Cardiac fibroblast (primary cell): ENCODE data around the gene SHISA6.
A peak's percentile ranks its signal among the peaks of the same experiment; 100 is the strongest.

Source experiments
- DNase-seq, 2 donors: peaks; one replicate each; pipeline versions ENCODE4 v3.0.0 to v3.0.0-alpha.2; 2010; ENCODE audit warnings: low read depth in 2 of 2
- H3K4me3 ChIP-seq, 2 donors: replicated peaks in 1 of 2; 1 replicate in 1 of 2; 2 replicates in 1 of 2; pipeline ENCODE4 v1.5.1; 2011; ENCODE audit warnings: low read depth in 2 of 2, low read length in 2 of 2, mild to moderate bottlenecking in 2 of 2, moderate library complexity in 1 of 2
- TF ChIP-seq, protein P1 (sequence below): IDR thresholded peaks from one replicate; pipeline ENCODE4 v1.5.1; 2011; ENCODE audit warnings: low read depth, mild to moderate bottlenecking, low read length, inconsistent platforms

The SHISA6 gene

DNA sequence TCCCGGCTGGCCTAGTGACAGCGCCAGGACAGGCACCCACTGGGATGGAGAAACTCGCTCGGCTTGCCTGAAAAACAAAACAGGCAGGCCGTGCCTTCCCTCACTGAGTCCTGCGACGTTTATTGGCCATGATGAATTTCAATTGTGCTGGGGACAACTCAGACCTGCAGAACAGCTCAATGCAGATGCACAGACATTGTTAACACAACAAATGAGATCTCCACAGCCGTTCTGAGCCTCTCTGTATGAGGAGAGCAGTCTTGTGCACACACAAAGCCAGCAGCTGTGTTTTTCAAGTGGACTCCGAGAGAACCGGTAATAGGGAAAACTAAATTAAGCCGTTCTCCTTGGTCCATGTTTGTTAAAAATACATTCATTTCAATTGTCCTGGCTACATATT lies 15.9 kb downstream of the SHISA6 start:
- TF ChIP-seq, protein P1, sequence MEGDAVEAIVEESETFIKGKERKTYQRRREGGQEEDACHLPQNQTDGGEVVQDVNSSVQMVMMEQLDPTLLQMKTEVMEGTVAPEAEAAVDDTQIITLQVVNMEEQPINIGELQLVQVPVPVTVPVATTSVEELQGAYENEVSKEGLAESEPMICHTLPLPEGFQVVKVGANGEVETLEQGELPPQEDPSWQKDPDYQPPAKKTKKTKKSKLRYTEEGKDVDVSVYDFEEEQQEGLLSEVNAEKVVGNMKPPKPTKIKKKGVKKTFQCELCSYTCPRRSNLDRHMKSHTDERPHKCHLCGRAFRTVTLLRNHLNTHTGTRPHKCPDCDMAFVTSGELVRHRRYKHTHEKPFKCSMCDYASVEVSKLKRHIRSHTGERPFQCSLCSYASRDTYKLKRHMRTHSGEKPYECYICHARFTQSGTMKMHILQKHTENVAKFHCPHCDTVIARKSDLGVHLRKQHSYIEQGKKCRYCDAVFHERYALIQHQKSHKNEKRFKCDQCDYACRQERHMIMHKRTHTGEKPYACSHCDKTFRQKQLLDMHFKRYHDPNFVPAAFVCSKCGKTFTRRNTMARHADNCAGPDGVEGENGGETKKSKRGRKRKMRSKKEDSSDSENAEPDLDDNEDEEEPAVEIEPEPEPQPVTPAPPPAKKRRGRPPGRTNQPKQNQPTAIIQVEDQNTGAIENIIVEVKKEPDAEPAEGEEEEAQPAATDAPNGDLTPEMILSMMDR, result no peak
- H3K4me3 ChIP-seq, result no peak overlapping the region
- no peak for DNase-seq

DNA sequence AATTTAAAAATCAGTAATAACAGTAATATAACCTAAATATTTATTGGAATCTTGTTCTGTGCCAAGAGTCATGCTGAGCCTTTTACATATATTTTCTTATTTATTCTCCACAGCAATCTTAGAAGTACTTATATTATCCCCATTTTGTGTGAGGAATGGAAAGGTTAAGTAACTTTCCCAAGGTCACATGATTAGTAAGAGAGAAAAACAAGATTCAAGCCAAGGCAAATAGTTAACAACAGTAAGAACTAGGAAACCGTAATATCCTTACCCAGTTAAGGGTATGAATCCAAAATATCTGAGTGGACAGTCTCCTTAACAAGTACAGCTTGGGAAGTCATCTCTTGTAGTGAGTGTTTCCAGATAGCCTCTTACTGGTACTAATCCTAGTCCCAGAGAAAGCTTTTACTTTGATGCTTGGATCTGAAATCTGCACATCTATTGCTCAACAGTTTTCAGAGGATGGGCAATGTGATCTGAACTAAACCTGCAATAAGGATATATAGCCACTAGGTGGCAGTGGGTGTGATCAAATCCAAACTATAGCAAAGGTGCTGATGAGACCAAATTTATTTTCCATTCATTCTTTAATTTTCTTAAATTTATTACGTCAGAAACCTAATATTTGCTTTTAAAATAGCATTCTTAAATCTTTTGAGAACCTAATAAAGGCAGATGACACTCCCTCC lies 23.3 kb downstream of the SHISA6 start:
- peak in 1 of 2 donors; percentile 2 for DNase-seq
- TF ChIP-seq, protein P1, result peak; percentile 17

DNA sequence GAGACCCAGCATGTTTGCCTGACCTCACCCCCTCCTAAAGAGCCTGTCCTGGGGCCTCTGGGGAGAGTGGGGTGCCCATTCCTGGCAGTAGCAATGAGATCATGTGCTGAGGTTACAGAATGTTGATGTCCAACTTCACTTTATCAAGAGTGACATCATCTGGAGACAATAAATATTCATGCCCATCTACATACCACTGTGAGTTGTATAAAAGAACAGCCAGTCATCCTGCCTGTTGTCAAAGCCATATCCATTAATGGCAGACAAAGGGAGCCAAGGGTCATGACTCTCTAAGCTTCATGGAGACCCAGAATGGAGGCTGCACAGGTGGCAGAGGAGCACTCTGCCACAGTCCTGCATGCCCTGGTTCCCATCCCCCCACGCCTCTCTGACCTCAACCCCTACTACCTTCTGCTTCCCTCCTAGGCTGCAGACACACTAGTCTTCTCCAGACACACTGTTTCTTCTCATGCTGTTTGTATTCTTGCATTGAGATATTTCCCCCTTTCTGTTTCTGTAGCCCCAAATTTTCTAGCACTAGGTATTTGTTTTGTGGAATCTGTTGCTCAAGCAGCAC lies 27.1 kb downstream of the SHISA6 start:
- no peak overlapping the region for H3K4me3 ChIP-seq
- DNase-seq, result no peak
- TF ChIP-seq, protein P1, result no peak

More for the DNA sequence above, 23.3 kb downstream of the SHISA6 start:
- H3K4me3 ChIP-seq, result no peak overlapping the region

DNA sequence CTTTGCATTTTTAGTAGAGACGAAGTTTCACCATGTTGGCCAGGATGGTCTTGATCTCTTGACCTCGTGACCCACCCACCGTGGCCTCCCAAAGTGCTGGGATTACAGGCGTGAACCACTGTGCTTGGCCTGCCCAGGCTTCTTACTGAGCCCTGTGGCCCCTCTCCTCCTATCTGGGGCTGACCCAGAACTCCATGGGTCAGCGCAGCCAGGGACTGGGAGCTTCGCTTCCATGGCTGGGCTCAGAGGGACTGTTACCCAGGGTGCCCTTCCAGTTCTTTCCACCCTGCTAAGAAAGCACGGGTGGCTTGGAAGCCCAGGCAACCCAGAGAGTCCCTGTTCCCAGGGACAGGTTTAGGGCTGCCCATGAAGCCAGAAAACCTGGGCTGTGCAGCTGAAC lies 28.2 kb downstream of the SHISA6 start:
- no peak overlapping the region for H3K4me3 ChIP-seq
- no peak for DNase-seq
- TF ChIP-seq, protein P1, result no peak

DNA sequence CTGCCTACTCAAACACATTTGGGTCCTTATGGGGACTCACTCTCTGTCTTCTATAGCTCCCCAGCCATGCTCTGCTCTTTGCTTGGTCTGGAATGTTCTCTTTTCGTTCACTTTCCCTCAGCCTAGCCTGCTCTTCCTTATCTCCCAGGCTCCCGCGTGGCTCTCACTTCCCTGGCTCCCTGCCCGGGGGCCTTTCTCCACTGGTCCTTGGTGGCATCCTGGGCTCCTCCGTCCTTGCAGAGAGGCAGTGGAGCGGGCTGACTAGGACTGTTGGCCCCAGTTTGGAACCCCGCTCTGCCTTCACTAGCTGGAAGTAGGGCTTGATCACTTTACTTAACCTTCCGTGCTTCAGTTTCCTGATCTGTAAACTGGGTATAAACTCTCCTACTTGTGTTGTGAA lies 31.2 kb downstream of the SHISA6 start:
- TF ChIP-seq, protein P1, result no peak
- no peak overlapping the region for H3K4me3 ChIP-seq
- DNase-seq, result no peak

DNA sequence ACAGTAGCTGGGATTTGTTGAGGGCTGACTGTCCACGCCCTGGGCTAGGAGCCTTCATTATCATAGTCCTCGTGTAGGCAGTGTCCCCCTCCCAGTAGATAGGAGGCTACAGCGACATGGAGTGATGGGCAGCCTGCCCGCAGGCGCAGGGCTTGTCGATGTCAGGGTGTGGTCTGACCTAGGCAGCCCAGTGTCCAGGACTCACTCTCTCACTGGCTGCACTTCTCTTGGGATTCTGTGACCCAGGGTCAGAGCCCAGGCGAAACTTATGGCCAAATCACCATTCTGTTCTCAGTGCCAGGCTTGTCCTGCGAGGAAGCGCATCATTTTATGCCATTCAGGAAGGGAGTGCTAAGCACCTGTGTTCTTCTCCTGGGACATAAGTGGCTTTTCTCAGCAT lies 32.6 kb downstream of the SHISA6 start:
- TF ChIP-seq, protein P1, result no peak
- no peak for DNase-seq
- H3K4me3 ChIP-seq, result no peak overlapping the region

DNA sequence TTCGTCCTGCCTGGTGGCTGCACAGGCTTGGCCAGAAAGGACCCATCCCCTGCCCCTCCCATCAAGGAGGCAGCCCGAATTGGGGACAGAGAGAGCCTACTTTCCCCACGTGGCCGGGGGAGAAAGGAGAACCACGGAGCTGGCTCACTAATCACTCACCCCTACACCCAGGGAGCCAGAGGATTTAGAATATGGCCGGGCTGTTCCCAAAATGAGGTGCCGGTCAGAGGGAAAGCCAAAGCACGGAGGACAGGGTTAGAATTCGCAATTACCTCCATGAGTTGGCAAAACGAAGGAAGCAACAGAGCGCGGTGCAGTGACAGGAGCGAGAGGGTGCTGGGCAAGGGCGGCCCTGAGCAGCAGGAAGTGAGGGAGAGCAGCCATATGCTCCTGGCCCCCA lies 33.1 kb downstream of the SHISA6 start:
- H3K4me3 ChIP-seq, result no peak overlapping the region
- TF ChIP-seq, protein P1, result no peak
- DNase-seq, result no peak
